Fibroblast of lung (primary cell): ENCODE results near the gene PNKP. TPM values are rescaled to one million over a fixed set of nuclear protein-coding genes. Genes with fewer than 3 reads are reported as not detected.

ENCODE experiments used
- DNase-seq, 2 donors: peaks; one replicate each; pipeline versions ENCODE4 v3.0.0 to v3.0.0-alpha.2; 2010; ENCODE audit warnings: low read depth in 2 of 2
- H2AFZ ChIP-seq: 2 replicates; pipeline ENCODE4 v1.5.1; 2012; ENCODE audit warnings: low read length, control low read depth, inconsistent platforms
- H3K27ac ChIP-seq: 2 replicates; pipeline ENCODE4 v1.5.1; 2011; ENCODE audit warnings: low read length, control low read depth; ENCODE audit not compliant: insufficient read depth
- H3K27me3 ChIP-seq: 2 replicates; pipeline ENCODE4 v1.5.1; 2011; ENCODE audit warnings: mild to moderate bottlenecking, low read length; ENCODE audit not compliant: control insufficient read depth, insufficient read depth
- H3K36me3 ChIP-seq: 2 replicates; pipeline ENCODE4 v1.5.1; 2011; ENCODE audit warnings: low read length; ENCODE audit not compliant: control insufficient read depth, insufficient read depth
- H3K4me1 ChIP-seq: 2 replicates; pipeline ENCODE4 v1.5.1; 2011; ENCODE audit warnings: low read length; ENCODE audit not compliant: control insufficient read depth, insufficient read depth; ENCODE audit errors: extremely low read depth
- H3K4me2 ChIP-seq: 2 replicates; pipeline ENCODE4 v1.5.1; 2011; ENCODE audit warnings: low read length, control low read depth; ENCODE audit not compliant: insufficient read depth; ENCODE audit errors: extremely low read depth
- H3K4me3 ChIP-seq, 4 experiments: fragments of 200-600 bp in 1 of 4; sonication (generic) in 1 of 4; replicated peaks in 1 of 4; 2 replicates each; pipeline ENCODE4 v1.5.1; 2011 to 2016; ENCODE audit warnings: low read length in 4 of 4, low read depth in 3 of 4, mild to moderate bottlenecking in 3 of 4, control low read depth in 2 of 4, inconsistent platforms in 1 of 4, mixed read lengths in 1 of 4; ENCODE audit not compliant: insufficient read depth in 1 of 4; ENCODE audit errors: control extremely low read depth in 1 of 4
- H3K79me2 ChIP-seq: 2 replicates; pipeline ENCODE4 v1.5.1; 2012; ENCODE audit warnings: mild to moderate bottlenecking, low read length, inconsistent platforms; ENCODE audit not compliant: control insufficient read depth, insufficient read depth
- H3K9ac ChIP-seq: 2 replicates; pipeline ENCODE4 v1.5.1; 2011; ENCODE audit warnings: mild to moderate bottlenecking, low read length, control low read depth; ENCODE audit not compliant: insufficient read depth
- H3K9me3 ChIP-seq: 2 replicates; pipeline ENCODE4 v1.5.1; 2012; ENCODE audit warnings: low read depth, low read length; ENCODE audit not compliant: control insufficient read depth, insufficient read depth
- H4K20me1 ChIP-seq: 2 replicates; pipeline ENCODE4 v1.5.1; 2011; ENCODE audit warnings: low read length; ENCODE audit not compliant: control insufficient read depth, insufficient read depth; ENCODE audit errors: extremely low read depth
- EZH2 ChIP-seq: IDR thresholded peaks from 2 replicates; pipeline ENCODE4 v1.5.1; 2012; ENCODE audit warnings: low read length, control low read depth, mild to moderate bottlenecking; ENCODE audit errors: missing control alignments
- polyA plus RNA-seq, 2 donors: library from polyadenylated mRNA; depleted of rRNA in 1 of 2; stranded (reverse) in 1 of 2; unstranded in 1 of 2; fragments of >200 nt; gene quantifications; 2 replicates each; pipeline ENCODE4 v1.2.1, GENCODE V29; 2011 to 2012; ENCODE audit warnings: missing spikeins in 1 of 2
- total RNA-seq: library from RNA; depleted of rRNA; stranded (reverse); fragments of >200 nt; gene quantifications from 2 replicates; pipeline ENCODE4 v1.2.1, GENCODE V29; 2014
- TF ChIP-seq, protein P1 (sequence below), 2 donors: IDR thresholded peaks in 1 of 2; conservative IDR thresholded peaks in 1 of 2; 1 replicate in 1 of 2; 2 replicates in 1 of 2; pipeline ENCODE4 v1.5.1; 2011 to 2012; ENCODE audit warnings: low read length in 2 of 2, control low read depth in 1 of 2, inconsistent platforms in 1 of 2, low read depth in 1 of 2, mild to moderate bottlenecking in 1 of 2

The PNKP gene
- total and polyA plus RNA-seq, 2 donors (not counting 1 experiment from before 2014, with no cell fraction given), result 11.0 to 32.9 TPM

GRCh38 chr19:49829721-49830120 is 37.7 kb downstream of the PNKP start:
- no peaks in the 10 kb centered on the region for H3K27me3 ChIP-seq
- no peak overlapping the region for H3K4me2 ChIP-seq
- no peak for TF ChIP-seq EZH2
- TF ChIP-seq, protein P1, sequence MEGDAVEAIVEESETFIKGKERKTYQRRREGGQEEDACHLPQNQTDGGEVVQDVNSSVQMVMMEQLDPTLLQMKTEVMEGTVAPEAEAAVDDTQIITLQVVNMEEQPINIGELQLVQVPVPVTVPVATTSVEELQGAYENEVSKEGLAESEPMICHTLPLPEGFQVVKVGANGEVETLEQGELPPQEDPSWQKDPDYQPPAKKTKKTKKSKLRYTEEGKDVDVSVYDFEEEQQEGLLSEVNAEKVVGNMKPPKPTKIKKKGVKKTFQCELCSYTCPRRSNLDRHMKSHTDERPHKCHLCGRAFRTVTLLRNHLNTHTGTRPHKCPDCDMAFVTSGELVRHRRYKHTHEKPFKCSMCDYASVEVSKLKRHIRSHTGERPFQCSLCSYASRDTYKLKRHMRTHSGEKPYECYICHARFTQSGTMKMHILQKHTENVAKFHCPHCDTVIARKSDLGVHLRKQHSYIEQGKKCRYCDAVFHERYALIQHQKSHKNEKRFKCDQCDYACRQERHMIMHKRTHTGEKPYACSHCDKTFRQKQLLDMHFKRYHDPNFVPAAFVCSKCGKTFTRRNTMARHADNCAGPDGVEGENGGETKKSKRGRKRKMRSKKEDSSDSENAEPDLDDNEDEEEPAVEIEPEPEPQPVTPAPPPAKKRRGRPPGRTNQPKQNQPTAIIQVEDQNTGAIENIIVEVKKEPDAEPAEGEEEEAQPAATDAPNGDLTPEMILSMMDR (conservative IDR thresholded peaks at IDR 0.05 in 1 of 2, IDR thresholded peaks at IDR 0.05 in 1 of 2; ENCODE audit: low read depth in 1 of 2, low read length in 2 of 2), result no peak
- no peak overlapping the region for H3K9ac ChIP-seq
- no peaks in the 10 kb centered on the region for H4K20me1 ChIP-seq
- H3K27ac ChIP-seq, result no peak overlapping the region
- H3K4me1 ChIP-seq, result no peaks in the 10 kb centered on the region
- no peak overlapping the region for H3K4me3 ChIP-seq
- no peak overlapping the region for H2AFZ ChIP-seq
- peaks cover 18% of the 10 kb centered on the region for H3K36me3 ChIP-seq
- no peaks in the 10 kb centered on the region for H3K9me3 ChIP-seq
- H3K79me2 ChIP-seq, result no peaks in the 10 kb centered on the region
- no peak for DNase-seq

DNA sequence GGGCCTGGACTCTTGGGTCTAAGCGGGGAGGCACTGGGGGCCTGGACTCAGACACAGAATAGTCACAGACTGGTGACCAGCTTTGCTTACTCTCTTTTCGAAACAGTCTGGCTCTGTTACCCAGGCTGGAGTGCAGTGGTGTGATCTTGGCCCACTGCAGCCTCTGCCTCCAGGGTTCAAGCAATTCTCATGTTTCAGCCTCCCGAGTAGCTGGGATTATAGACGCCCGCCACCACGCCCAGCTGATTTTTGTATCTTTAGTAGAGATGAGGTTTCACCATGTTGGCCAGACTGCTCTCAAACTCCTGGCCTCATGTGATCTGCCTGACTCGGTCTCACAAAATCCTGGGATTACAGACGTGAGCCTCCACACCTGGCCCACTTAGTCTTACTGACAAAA is 38.2 kb downstream of the PNKP start:
- Histone ChIP-seq H3K79me2 (no peaks in the 10 kb centered on the region), H3K36me3 (peaks cover 13% of the 10 kb centered on the region)
- no peak for DNase-seq

GRCh38 chr19:49827034-49827433 is 40.3 kb downstream of the PNKP start:
- H2AFZ ChIP-seq, result no peak overlapping the region
- H3K9me3 ChIP-seq, result no peaks in the 10 kb centered on the region
- no peak overlapping the region for H3K4me2 ChIP-seq
- no peak overlapping the region for H3K9ac ChIP-seq
- H3K79me2 ChIP-seq, result peaks cover 5% of the 10 kb centered on the region
- H3K36me3 ChIP-seq, result peaks cover 15% of the 10 kb centered on the region
- H3K27ac ChIP-seq, result no peak overlapping the region
- H3K4me3 ChIP-seq, result no peak overlapping the region
- no peak for TF ChIP-seq EZH2
- TF ChIP-seq, protein P1 (conservative IDR thresholded peaks at IDR 0.05 in 1 of 2, IDR thresholded peaks at IDR 0.05 in 1 of 2; ENCODE audit: low read depth in 1 of 2, low read length in 2 of 2), result no peak
- H3K4me1 ChIP-seq, result no peaks in the 10 kb centered on the region
- H3K27me3 ChIP-seq, result no peaks in the 10 kb centered on the region
- no peak for DNase-seq
- no peaks in the 10 kb centered on the region for H4K20me1 ChIP-seq

More for the DNA sequence above, 38.2 kb downstream of the PNKP start:
- Histone ChIP-seq H2AFZ (no peak overlapping the region), H3K4me3 (no peak overlapping the region), H3K9me3 (no peaks in the 10 kb centered on the region), H3K27me3 (no peaks in the 10 kb centered on the region), H3K9ac (no peak overlapping the region), H3K27ac (no peak overlapping the region), H3K4me2 (no peak overlapping the region), H3K4me1 (no peaks in the 10 kb centered on the region), H4K20me1 (no peaks in the 10 kb centered on the region)
- no peak for TF ChIP-seq EZH2
- TF ChIP-seq, protein P1 (conservative IDR thresholded peaks at IDR 0.05 in 1 of 2, IDR thresholded peaks at IDR 0.05 in 1 of 2; ENCODE audit: low read depth in 1 of 2, low read length in 2 of 2), result no peak
